Measurements from ENCODE around the gene PROSER3.
"Not testable (repeated sequence)": the region's sequence is repeated elsewhere in the genome, so short reads cannot be mapped to it uniquely, and the experiment has no call there.

Gene PROSER3

GRCh38 chr19:35722897-35723296 lies 35.1 kb upstream of the PROSER3 start:
- DNase-seq = no peak

DNA sequence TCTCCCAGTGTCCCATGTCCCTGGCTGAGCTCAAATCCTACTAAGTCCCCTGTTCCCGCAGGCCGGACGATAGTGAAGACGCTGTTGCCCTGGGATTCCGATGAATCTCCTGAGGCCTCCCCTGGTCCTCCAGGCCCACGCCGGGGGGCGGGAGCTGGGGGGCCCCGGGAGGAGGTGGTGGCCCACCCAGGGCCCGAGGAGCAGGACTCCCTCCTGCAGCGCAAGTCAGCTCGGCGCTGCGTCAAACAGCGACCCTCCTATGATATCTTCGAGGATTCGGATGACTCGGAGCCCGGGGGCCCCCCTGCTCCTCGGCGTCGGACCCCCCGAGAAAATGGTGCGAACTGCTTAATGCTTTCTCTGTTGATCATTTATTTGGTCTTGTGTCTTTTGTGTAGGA lies 34.3 kb upstream of the PROSER3 start:
- no peak for DNase-seq

- DNase-seq = not testable (repeated sequence)
Measured at GRCh38 chr19:35724132-35724531, 33.8 kb upstream of the PROSER3 start.

DNA sequence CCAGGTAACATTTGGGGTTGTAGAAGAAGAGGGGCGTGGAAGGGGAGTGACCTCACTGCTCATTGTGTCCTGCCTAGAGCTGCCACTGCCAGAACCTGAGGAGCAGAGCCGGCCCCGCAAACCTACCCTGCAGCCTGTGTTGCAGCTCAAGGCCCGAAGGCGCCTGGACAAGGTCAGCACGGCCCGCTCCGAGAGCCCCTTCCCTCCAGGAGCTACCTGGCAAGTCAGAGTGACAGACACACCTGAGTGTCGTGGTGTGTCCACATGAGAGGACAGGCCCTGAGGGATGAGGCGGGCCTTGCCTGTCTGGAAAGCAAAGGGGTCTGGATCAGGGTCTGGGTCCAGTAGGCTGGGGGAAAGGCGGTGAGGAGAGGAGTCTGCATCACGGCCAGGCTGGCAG lies 33.4 kb upstream of the PROSER3 start:
- no peak for DNase-seq

- no peak for DNase-seq
Measured at GRCh38 chr19:35725216-35725861, 32.6 kb upstream of the PROSER3 start.

DNA sequence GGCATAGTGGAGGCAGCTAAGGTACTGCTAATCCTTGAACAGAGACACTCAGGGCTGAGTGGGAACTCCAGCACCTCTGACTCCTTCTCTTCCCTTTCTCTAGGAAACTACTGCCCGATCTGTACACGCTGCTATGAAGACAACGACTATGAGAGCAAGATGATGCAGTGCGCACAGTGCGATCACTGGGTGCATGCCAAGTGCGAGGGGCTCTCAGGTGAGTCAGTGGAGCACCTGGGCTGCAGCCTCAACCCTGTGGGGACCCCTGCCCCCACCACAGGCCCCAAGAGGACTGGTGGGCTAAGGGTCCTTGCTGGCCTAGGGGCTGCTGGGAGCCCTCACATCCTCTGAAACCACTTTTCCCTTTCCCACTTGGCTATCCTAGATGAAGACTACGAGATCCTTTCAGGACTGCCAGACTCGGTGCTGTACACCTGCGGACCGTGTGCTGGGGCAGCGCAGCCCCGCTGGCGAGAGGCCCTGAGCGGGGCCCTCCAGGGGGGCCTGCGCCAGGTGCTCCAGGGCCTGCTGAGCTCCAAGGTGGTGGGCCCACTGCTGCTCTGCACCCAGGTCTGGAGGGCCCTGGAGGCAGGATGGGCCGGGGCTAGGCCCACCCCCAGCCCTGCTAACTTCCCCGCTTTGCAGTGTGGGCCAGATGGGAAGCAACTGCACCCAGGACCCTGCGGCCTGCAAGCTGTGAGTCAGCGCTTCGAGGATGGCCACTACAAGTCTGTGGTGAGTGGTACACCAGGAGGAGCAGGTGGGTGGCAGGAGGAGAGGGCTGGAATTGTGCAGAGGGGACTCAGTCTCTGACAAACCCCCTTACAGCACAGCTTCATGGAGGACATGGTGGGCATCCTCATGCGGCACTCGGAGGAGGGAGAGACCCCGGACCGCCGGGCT lies 30.7 kb upstream of the PROSER3 start:
- no peak for DNase-seq

GRCh38 chr19:35727956-35728706 lies 29.8 kb upstream of the PROSER3 start:
- DNase-seq = no peak

- DNase-seq = no peak
Measured at GRCh38 chr19:35729021-35729420, 29.0 kb upstream of the PROSER3 start.

DNA sequence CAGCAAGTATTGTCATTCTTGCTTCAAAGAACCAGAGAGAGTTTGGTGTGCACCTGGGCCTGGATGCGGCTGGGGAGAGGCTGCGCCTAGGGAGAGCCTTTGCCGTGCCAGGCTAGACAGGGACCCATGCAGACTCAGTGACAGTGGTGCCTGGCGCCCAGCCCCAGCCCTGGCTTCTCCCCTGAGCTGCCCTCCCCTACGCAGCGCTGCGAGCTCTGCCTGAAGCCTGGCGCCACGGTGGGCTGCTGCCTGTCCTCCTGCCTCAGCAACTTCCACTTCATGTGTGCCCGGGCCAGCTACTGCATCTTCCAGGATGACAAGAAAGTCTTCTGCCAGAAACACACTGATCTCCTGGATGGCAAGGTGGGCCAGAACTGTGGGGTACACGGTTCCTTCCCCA lies 28.2 kb upstream of the PROSER3 start:
- DNase-seq = no peak

- no peak for DNase-seq
Measured at GRCh38 chr19:35730326-35730725, 27.6 kb upstream of the PROSER3 start.

- no peak for DNase-seq
Measured at GRCh38 chr19:35731353-35731752, 26.6 kb upstream of the PROSER3 start.

DNA sequence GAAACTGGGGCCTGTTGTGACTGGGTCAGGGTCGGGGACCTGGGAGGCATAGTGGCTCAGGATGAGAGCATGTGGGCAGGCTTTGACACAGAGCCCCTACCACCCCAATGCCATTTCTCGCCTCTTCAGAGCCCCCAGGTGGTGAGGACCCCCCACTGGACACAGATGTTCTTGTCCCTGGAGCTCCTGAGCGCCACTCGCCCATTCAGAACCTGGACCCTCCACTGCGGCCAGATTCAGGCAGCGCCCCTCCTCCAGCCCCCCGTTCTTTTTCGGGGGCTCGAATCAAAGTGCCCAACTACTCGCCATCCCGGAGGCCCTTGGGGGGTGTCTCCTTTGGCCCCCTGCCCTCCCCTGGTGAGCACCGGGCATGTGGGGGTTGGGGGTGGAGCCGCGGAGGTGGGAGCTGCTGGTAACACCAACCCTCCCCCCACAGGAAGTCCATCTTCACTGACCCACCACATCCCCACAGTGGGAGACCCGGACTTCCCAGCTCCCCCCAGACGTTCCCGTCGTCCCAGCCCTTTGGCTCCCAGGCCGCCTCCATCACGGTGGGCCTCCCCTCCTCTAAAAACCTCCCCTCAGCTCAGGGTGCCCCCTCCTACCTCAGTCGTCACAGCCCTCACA lies 26.1 kb upstream of the PROSER3 start:
- DNase-seq = no peak

DNA sequence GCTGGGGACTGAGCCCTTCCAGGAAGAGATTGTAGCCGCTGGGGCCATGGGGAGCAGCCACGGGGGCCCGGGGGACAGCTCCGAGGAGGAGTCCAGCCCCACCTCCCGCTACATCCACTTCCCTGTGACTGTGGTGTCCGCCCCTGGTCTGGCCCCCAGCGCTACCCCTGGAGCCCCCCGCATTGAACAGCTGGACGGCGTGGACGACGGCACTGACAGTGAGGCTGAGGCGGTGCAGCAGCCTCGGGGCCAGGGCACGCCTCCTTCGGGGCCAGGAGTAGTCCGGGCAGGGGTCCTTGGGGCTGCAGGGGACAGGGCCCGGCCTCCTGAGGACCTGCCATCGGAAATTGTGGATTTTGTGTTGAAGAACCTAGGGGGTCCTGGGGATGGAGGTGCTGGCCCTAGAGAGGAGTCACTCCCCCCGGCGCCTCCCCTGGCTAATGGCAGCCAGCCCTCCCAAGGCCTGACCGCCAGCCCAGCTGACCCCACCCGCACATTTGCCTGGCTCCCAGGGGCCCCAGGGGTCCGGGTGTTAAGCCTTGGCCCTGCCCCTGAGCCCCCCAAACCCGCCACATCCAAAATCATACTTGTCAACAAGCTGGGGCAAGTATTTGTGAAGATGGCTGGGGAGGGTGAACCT lies 25.3 kb upstream of the PROSER3 start:
- DNase-seq = no peak

DNA sequence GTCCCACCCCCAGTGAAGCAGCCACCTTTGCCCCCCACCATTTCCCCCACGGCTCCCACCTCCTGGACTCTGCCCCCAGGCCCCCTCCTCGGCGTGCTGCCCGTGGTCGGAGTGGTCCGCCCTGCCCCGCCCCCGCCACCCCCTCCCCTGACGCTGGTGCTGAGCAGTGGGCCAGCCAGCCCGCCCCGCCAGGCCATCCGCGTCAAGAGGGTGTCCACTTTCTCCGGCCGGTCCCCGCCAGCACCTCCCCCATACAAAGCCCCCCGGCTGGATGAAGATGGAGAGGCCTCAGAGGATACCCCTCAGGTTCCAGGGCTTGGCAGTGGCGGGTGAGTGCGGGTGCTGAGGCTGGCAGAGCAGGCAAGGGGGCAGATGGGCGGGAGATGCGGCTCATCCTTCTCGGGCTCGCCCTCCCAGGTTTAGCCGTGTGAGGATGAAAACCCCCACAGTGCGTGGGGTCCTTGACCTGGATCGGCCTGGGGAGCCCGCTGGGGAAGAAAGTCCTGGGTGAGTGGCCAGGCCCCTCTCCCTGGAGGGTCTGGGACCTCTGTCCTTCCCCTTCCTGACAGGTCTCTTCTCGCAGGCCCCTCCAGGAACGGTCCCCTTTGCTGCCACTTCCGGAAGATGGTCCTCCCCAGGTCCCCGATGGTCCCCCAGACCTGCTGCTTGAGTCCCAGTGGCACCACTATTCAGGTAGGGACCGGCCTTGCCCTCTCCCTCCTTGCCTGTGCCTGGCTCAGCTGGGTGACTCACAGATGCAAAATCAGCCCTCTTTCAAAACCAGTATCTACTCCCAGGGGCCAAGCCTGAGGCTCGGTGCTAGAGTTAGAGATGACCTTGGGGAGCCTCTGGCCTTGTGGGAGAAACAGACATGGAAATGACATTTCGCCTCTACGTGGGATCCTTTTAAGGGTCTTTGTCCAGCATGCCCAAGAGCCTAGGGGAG lies 24.5 kb upstream of the PROSER3 start:
- DNase-seq = no peak

- no peak for DNase-seq
Measured at GRCh38 chr19:35734273-35734672, 23.7 kb upstream of the PROSER3 start.

GRCh38 chr19:35734889-35735288 lies 23.1 kb upstream of the PROSER3 start:
- DNase-seq = no peak

DNA sequence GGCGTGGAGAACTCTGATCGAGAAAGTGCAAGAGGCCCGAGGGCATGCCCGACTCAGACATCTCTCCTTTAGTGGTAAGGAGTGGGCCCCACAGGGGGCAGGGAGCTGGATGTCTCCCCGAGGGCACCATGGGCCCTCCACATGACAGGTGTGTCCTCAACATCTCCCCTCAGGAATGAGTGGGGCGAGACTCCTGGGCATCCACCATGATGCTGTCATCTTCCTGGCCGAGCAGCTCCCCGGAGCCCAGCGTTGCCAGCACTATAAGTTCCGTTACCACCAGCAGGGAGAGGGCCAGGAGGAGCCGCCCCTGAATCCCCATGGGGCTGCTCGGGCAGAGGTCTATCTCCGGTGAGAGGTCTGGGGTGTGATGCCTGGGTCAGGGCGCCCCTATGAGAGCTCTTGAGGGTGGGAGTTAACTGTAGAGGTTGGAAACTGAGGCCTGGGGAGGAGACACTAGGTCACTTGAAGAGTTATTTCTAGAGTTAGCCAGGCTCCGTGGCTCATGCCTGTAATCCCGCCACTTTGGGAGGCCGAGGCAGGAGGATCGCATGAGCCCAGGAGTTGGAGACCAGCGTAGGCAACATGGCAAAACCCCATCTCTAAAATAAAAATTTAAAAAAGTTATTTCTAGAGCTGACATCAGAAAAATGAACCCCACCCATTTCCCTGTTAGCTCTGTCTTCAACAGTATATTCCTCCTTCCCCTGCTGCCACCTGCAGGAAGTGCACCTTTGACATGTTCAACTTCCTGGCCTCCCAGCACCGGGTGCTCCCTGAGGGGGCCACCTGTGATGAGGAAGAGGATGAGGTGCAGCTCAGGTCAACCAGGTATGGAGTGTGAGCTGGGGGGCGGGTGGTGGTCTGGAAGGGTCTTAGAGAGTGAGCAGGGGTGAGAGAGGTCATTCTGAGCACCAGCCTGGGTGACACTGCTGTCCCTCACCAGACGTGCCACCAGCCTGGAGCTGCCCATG lies 20.8 kb upstream of the PROSER3 start:
- DNase-seq = no peak

DNA sequence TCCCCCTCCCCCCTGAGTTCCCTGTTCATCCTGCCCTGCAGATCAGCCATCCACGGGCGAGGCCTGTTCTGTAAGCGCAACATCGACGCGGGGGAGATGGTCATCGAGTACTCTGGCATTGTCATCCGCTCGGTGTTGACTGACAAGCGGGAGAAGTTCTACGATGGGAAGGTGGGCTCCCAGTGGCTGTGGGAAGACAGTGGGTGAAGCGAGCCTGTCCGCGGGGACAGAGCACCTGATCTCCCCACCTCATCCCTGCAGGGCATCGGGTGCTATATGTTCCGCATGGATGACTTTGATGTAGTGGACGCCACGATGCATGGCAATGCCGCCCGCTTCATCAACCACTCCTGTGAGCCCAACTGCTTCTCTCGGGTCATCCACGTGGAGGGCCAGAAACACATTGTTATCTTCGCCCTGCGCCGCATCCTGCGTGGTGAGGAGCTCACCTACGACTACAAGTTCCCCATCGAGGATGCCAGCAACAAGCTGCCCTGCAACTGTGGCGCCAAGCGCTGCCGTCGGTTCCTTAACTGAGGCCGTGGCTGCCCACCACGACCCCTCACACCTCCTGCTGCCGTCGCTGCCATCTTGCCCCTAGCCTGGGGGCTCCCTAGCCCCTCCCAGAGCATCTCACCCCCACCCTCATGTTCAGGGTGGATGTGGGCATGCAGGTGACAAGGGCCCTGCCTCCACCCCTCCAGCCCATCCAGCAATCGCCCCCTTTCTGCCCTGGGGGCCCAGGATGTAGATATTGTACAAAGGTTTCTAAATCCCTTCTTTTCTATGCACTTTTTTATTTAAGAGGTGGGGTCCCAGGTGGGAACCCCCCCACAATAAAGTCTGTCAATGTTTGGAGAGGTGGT lies 19.7 kb upstream of the PROSER3 start:
- no peak for DNase-seq

DNA sequence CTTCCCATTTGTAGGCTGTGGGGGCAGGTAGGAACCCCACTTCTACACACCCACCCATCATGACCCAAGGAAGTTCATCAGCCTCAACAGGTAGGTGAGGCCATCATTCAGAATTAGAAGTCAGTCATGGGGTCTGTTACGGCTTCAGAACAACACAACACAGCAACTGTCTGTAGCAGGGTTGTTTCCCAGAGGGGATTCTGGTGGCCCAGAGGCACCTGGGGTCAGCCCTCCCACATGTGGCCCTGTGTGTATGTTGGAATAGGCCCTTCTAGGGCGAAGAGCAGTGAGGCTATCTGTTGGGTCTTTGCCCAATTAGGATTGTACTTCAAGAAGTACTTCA lies 19.1 kb upstream of the PROSER3 start:
- DNase-seq = no peak
